ENCODE results near the gene KRTAP10-7. TPM values are rescaled to one million over a fixed set of nuclear protein-coding genes. Genes with fewer than 3 reads are reported as not detected.

Gene KRTAP10-7
- polyA plus RNA-seq, 1 experiment: not detected

DNA sequence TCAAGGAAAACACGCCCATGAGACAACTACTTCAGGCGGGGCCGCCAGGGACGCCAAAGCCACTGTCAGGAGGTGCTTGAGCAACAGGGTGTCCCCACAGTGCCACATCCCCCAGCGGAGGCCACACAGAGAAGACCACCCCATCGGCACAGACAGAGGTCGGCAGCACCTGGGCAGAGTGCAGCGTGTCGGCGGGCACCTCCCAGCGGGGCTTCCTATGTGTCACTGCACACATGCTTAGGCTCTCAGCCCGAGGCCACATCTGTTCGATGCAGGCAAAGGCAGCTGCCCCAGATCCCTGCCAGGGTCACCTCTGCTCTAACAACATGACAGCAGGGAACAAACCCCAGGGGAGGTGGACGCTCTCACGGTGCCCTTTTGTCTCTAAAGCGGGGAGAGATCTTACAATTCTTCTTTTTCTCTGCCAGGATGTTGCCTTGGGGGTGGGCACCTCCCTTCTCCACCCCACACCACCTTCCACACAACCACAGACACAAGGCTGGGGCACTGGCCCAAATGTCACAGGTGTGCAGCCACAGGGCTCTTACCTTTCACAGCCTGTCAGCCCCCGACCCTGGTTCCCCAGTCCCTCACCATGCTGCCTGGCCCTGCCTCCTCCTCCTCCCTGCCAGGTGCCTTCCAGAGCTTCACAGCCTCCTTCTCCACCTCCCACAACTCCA, 15.7 kb downstream of the KRTAP10-7 start:
- H3K4me3 ChIP-seq (ENCODE audit: low read depth, low read length): no peak overlapping the region
- POLR2A ChIA-PET: no interaction called here
- H3K36me3 ChIP-seq (ENCODE audit: control insufficient read depth, insufficient read depth, low read length): no peaks in the 10 kb centered on the region
- H3K27me3 ChIP-seq (ENCODE audit: control insufficient read depth, insufficient read depth, low read length): no peaks in the 10 kb centered on the region
- TF ChIP-seq, protein P1, sequence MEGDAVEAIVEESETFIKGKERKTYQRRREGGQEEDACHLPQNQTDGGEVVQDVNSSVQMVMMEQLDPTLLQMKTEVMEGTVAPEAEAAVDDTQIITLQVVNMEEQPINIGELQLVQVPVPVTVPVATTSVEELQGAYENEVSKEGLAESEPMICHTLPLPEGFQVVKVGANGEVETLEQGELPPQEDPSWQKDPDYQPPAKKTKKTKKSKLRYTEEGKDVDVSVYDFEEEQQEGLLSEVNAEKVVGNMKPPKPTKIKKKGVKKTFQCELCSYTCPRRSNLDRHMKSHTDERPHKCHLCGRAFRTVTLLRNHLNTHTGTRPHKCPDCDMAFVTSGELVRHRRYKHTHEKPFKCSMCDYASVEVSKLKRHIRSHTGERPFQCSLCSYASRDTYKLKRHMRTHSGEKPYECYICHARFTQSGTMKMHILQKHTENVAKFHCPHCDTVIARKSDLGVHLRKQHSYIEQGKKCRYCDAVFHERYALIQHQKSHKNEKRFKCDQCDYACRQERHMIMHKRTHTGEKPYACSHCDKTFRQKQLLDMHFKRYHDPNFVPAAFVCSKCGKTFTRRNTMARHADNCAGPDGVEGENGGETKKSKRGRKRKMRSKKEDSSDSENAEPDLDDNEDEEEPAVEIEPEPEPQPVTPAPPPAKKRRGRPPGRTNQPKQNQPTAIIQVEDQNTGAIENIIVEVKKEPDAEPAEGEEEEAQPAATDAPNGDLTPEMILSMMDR (IDR thresholded peaks at IDR 0.05; ENCODE audit: insufficient read depth, low read depth, low read length): no peak
- DNase-seq (ENCODE audit: low read depth): no peak
- CTCF ChIA-PET: no interaction called here

DNA sequence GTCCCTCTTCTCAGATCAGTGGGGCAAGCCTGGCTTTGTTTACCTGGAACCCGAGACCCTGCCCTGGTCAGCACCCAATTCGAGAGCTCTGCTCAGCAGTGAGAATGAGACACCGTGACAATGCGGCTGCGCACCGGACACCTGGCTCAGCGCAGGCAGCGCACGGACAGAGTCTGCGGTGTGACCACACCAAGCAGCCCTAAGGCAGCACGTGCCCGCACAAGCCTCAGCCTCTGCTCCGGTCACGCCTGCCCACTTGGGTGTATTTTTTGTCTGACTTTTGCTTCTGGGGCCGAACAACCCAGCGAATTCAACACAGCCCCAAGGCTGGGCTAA, 16.2 kb downstream of the KRTAP10-7 start:
- Histone ChIP-seq H3K27me3 (ENCODE audit: control insufficient read depth, insufficient read depth, low read length) (no peaks in the 10 kb centered on the region), H3K4me3 (ENCODE audit: low read depth, low read length) (no peak overlapping the region), H3K36me3 (ENCODE audit: control insufficient read depth, insufficient read depth, low read length) (no peaks in the 10 kb centered on the region)
- ChIA-PET POLR2A (no interaction called here), CTCF (no interaction called here)
- DNase-seq (ENCODE audit: low read depth): no peak
- TF ChIP-seq, protein P1 (IDR thresholded peaks at IDR 0.05; ENCODE audit: insufficient read depth, low read depth, low read length): no peak

DNA sequence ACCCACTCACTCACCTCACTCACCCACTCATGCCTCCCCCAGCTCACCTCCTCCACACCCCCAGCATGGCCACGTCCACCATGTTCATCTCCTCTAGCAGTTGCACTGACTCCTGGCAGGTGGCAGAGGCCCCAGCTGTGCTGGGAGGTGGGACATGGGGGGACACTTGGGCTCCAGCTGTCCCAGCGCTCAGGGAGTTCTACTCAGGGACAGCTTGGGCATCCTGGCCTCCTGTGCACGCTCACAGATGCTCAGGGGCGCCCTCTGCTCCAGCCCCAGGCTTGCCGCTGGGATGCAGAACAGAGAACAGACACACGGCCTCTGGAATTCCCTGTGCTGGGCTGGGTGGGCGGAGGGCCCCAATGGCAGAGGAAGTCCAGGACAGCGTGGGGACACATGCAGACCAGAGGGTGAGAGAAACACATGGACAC, 16.7 kb downstream of the KRTAP10-7 start:
- Histone ChIP-seq H3K27me3 (ENCODE audit: control insufficient read depth, insufficient read depth, low read length) (no peaks in the 10 kb centered on the region), H3K36me3 (ENCODE audit: control insufficient read depth, insufficient read depth, low read length) (no peaks in the 10 kb centered on the region), H3K4me3 (ENCODE audit: low read depth, low read length) (no peak overlapping the region)
- DNase-seq (ENCODE audit: low read depth): no peak
- TF ChIP-seq, protein P1 (IDR thresholded peaks at IDR 0.05; ENCODE audit: insufficient read depth, low read depth, low read length): no peak
- CTCF ChIA-PET: no interaction called here
- POLR2A ChIA-PET: no interaction called here

DNA sequence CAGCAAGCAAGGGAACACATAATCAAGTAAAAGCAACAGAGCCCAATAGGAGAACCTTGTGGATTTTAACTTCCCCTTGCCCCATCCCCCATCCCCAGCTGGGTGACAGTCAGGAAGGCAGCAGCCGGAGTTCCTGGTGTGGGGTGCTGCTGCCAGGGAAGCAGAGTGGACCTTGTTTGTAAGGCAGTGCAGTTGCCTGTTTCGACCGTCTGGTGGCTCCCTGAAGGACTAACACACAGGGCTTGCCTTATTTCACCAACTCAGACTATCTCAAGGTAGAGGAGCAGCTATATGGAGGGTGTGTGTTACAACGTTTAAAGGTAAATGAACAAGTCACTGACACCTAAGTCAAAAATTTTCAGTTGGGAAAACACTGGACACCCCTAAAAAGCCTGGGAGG, 18.1 kb downstream of the KRTAP10-7 start:
- TF ChIP-seq, protein P1 (IDR thresholded peaks at IDR 0.05; ENCODE audit: insufficient read depth, low read depth, low read length): no peak; the same call in 1 of the 2 replicates
- no peaks in the 10 kb centered on the region for H3K36me3 ChIP-seq (ENCODE audit: control insufficient read depth, insufficient read depth, low read length)
- CTCF ChIA-PET: interaction anchor here (1.0 kb wide), 1 partner anchor 175 kb away, joined by 6 read pairs; no protein-coding TSS in a partner anchor
- no peaks in the 10 kb centered on the region for H3K27me3 ChIP-seq (ENCODE audit: control insufficient read depth, insufficient read depth, low read length)
- no peak for DNase-seq (ENCODE audit: low read depth)
- POLR2A ChIA-PET: no interaction called here
- no peak overlapping the region for H3K4me3 ChIP-seq (ENCODE audit: low read depth, low read length)

DNA sequence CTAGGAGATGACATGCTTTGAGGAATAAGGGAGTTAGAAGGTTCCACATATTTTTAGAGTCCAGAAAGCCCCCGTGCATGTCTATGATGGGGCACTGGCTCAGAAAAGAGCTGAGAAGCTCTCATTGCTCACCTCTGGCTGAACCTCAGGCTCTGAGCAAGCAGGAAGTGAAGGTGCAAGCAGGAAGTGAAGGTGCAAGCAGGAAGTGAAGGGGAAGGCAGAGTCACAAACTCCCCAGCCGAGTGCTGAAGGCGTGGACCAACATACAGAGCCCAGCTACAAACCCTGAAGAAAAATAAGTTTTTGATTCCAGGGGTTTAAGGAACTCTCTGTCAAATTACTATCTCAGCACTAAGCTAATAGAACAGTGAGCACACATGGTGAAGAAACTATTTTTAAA, 18.5 kb downstream of the KRTAP10-7 start:
- DNase-seq (ENCODE audit: low read depth): no peak
- Histone ChIP-seq H3K36me3 (ENCODE audit: control insufficient read depth, insufficient read depth, low read length) (no peaks in the 10 kb centered on the region), H3K4me3 (ENCODE audit: low read depth, low read length) (no peak overlapping the region), H3K27me3 (ENCODE audit: control insufficient read depth, insufficient read depth, low read length) (no peaks in the 10 kb centered on the region)
- CTCF ChIA-PET: interaction anchor here (1.0 kb wide), 1 partner anchor 174 kb away, joined by 6 read pairs; no protein-coding TSS in a partner anchor
- TF ChIP-seq, protein P1 (IDR thresholded peaks at IDR 0.05; ENCODE audit: insufficient read depth, low read depth, low read length): no peak
- POLR2A ChIA-PET: no interaction called here
